Transverse colon (tissue), 3 donors: ENCODE results near the gene GABRB3.

Source experiments
- CTCF ChIP-seq, 5 experiments: fragments of 200-600 bp in 3 of 5; fragments of 450-650 bp in 2 of 5; sonication (generic) in 3 of 5; IDR thresholded peaks; 1 replicate in 2 of 5; 2 replicates in 3 of 5; pipeline ENCODE4 v1.5.1; 2016 to 2017; ENCODE audit warnings: antibody characterized with exemption in 5 of 5, inconsistent platforms in 3 of 5, mild to moderate bottlenecking in 2 of 5, moderate library complexity in 1 of 5
- POLR2A ChIP-seq: fragments of 450-650 bp; IDR thresholded peaks from one replicate; pipeline ENCODE4 v1.6.1; 2016; ENCODE audit warnings: antibody characterized with exemption, mild to moderate bottlenecking, moderate library complexity

GRCh38 chr15:26790118-26790517 lies 17.3 kb upstream of the GABRB3 start:
- TF ChIP-seq POLR2A: no peak
- TF ChIP-seq CTCF (IDR thresholded peaks at IDR 0.05): no peak
